PC-3 (cell line): Measurements from ENCODE around the gene CELF2.

Experiments
- CTCF ChIP-seq: fragments of 300-600 bp; sonication (generic); conservative IDR thresholded peaks from 2 replicates; pipeline ENCODE4 v1.5.1; 2017; ENCODE audit warnings: antibody characterized with exemption, low read depth, mild to moderate bottlenecking, low read length
- EZH2 ChIP-seq: fragments of 300-600 bp; sonication (generic); IDR thresholded peaks from one replicate; pipeline ENCODE4 v1.6.1; 2017; ENCODE audit warnings: antibody characterized with exemption, mild to moderate bottlenecking, low read length; ENCODE audit not compliant: unreplicated experiment
- EZH2phosphoT487 ChIP-seq: fragments of 300-600 bp; sonication (generic); IDR thresholded peaks from 2 replicates; pipeline ENCODE4 v1.6.1; 2018; ENCODE audit warnings: mild to moderate bottlenecking, antibody characterized with exemption, low read length, borderline replicate concordance

DNA sequence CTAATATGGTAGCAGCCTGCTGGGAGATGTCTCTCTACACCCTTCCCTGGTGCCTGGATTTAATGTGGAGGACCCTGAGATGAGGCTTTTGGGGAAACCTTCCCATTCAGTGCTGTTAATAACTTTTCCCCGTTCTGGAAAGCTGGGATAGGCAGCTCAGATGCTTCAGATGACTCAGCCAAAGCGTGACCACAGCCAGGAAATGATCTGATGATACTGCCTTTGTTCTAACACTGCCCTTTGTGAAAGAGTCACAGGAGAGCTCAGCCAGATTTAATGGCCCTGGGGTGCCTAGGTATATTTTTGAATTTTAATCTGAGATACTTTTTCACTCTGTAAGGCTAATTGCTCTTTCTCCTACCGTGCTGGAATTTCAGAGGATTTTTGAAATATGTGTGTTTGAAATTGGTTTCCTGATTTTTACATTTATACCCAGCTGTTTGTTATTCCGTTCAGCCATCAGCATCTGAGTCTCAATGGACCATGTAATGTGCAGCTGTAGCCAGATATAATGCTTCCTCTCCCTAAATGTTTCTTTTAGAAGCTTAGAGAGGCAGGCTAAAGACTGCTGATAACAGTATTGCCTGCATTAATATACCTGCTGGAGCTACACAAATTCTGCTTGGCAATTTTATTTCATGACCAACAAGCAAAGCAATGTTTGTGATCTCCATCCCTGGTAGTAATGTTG lies 17.8 kb downstream of the CELF2 start:
- TF ChIP-seq CTCF (no peak), EZH2phosphoT487 (no peak), EZH2 (no peak)
